Body of pancreas (tissue), 4 donors: Measurements from ENCODE around the gene SUGCT.

ENCODE experiments used
- POLR2A ChIP-seq, 3 donors: fragments of 450-650 bp; IDR thresholded peaks; one replicate each; pipeline ENCODE4 v1.6.1; 2016; ENCODE audit warnings: antibody characterized with exemption in 3 of 3, mild to moderate bottlenecking in 2 of 3
- TF ChIP-seq, protein P1 (sequence below), 7 experiments: fragments of 450-650 bp in 4 of 7; fragments of 200-600 bp in 3 of 7; sonication (generic) in 3 of 7; IDR thresholded peaks; one replicate each; pipeline ENCODE4 v1.5.1; 2016 to 2019; ENCODE audit warnings: antibody characterized with exemption in 7 of 7

DNA sequence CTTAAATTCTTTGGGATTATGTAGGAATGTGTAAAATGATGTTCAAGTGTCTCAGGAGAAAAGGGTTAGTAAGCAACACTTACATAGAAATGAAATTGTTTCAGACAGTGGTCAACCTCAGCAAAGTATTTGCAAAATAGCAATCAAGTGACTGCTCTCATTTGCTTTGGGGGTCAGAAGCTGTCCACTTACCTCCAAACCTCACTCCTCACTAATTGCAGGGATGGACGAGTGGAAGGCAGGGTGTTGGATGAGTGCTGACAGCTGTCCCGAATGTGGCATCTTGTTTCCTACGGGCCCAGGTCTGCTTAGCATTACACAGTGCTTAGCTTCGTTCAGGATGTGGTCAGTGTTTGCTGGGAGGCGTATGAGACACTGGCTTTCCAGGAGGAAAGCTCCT, 437.0 kb downstream of the SUGCT start:
- TF ChIP-seq, protein P1, sequence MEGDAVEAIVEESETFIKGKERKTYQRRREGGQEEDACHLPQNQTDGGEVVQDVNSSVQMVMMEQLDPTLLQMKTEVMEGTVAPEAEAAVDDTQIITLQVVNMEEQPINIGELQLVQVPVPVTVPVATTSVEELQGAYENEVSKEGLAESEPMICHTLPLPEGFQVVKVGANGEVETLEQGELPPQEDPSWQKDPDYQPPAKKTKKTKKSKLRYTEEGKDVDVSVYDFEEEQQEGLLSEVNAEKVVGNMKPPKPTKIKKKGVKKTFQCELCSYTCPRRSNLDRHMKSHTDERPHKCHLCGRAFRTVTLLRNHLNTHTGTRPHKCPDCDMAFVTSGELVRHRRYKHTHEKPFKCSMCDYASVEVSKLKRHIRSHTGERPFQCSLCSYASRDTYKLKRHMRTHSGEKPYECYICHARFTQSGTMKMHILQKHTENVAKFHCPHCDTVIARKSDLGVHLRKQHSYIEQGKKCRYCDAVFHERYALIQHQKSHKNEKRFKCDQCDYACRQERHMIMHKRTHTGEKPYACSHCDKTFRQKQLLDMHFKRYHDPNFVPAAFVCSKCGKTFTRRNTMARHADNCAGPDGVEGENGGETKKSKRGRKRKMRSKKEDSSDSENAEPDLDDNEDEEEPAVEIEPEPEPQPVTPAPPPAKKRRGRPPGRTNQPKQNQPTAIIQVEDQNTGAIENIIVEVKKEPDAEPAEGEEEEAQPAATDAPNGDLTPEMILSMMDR (IDR thresholded peaks at IDR 0.05): no peak
- no peak for TF ChIP-seq POLR2A (IDR thresholded peaks at IDR 0.05)
